Stimulated activated CD4-positive, alpha-beta T cell treated with anti-CD3 and anti-CD28 coated beads, Interleukin-15, amount 100 ng/mL, for 1 hour (primary cell): ENCODE measurements around the gene PDCD7.
"Not testable (repeated sequence)": the region's sequence is repeated elsewhere in the genome, so short reads cannot be mapped to it uniquely, and the experiment has no call there.

Experiments
- DNase-seq, 2 donors: peaks; one replicate each; pipeline ENCODE4 v3.0.0-alpha.2; 2020; ENCODE audit warnings: low read depth in 1 of 2, low spot score in 1 of 2

PDCD7 gene

DNA sequence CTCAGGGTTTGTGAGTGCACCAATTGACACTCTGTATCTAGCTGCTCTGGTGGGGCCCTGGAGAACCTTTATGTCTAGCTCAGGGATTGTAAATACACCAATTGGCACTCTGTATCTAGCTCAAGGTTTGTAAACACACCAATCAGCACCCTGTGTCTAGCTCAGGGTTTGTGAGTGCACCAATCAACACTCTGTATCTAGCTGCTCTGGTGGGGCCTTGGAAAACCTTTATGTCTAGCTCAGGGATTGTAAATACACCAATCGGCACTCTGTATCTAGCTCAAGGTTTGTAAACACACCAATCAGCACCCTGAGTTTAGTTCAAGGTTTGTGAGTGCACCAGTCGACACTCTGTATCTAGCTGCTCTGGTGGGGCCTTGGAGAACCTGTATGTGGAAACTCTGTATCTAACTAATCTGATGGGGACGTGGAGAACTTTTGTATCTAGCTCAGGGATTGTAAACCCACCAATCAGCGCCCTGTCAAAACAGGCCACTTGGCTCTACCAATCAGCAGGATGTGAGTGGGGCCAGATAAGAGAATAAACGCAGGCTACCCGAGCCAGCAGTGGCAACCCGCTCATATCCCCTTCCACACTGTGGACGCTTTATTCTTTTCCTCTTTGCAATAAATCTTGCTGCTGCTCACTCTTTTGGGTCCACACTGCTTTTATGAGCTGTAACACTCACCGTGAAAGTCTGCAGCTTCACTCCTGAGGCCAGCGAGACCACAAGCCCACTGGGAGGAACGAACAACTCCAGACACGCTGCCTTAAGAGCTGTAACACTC, 57.8 kb downstream of the PDCD7 start:
- not testable (repeated sequence) for DNase-seq

DNA sequence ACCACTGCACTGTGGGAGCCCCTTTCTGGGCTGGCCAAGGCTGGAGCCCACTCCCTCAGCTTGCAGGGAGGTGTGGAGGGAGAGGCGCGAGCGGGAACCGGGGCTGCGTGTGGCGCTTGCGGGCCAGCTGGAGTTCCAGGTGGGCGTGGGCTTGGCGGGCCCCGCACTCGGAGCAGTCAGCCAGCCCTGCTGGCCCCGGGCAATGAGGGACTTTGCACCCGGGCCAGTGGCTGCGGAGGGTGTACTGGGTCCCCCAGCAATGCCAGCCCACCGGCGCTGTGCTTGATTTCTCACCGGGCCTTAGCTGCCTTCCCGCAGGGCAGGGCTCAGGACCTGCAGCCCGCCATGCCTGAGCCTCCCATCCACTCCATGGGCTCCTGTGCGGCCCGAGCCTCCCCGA, 58.7 kb downstream of the PDCD7 start:
- DNase-seq = not testable (repeated sequence)

DNA sequence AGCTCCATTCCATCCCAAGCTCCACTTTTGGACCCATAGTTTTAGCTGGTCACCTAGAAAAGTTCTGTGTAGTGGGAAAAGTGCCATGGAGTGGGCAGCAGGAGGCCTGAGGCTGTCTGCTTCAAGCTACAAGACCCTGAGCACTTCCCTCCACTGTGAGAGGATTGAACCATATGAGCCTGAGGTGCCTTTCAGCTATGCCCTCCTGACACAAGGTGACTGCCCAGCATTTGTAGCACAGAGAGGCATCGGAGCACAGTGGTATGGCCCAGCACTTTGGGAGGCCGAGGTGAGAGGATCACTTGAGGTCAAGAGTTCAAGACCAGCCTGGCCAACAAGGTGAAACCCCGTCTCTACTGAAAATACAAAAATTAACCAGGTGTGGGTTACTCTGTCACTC, 61.0 kb downstream of the PDCD7 start:
- DNase-seq = no peak

- DNase-seq = no peak
Observed at GRCh38 chr15:65072027-65072426, 61.6 kb downstream of the PDCD7 start.

- no peak for DNase-seq
Observed at GRCh38 chr15:65071381-65071811, 62.2 kb downstream of the PDCD7 start.

- DNase-seq = no peak
Observed at GRCh38 chr15:65069779-65070546, 63.6 kb downstream of the PDCD7 start.

- DNase-seq = no peak
Observed at GRCh38 chr15:65069179-65069578, 64.4 kb downstream of the PDCD7 start.

GRCh38 chr15:65068403-65068788, 65.2 kb downstream of the PDCD7 start:
- no peak for DNase-seq

- DNase-seq = no peak
Observed at GRCh38 chr15:65067645-65068402, 65.8 kb downstream of the PDCD7 start, which contains the start of gene RASL12. RASL12 (minus strand) TSS chr15:65067991; CDS start chr15:65067835, 156 bp downstream.
